Activated naive CD4-positive, alpha-beta T cell treated with anti-CD3 and anti-CD28 coated beads, Interleukin-2, amount 50 U/mL, for 24 hours (primary cell): ENCODE results near the gene AK2.
A peak's percentile ranks its signal among the peaks of the same experiment; 100 is the strongest.
"Not testable (repeated sequence)": the region's sequence is repeated elsewhere in the genome, so short reads cannot be mapped to it uniquely, and the experiment has no call there.

Experiments
- H3K27ac Mint-ChIP-seq: one replicate; pipeline ENCODE4 v1.8.0; 2021; ENCODE audit warnings: mild to moderate bottlenecking, mixed read lengths
- H3K27me3 Mint-ChIP-seq: one replicate; pipeline ENCODE4 v1.8.0; 2021; ENCODE audit warnings: mixed read lengths
- H3K36me3 Mint-ChIP-seq: one replicate; pipeline ENCODE4 v1.8.0; 2021; ENCODE audit warnings: mixed read lengths
- H3K4me1 Mint-ChIP-seq: one replicate; pipeline ENCODE4 v1.8.0; 2021; ENCODE audit warnings: mixed read lengths
- H3K4me3 Mint-ChIP-seq: one replicate; pipeline ENCODE4 v1.8.0; 2021; ENCODE audit warnings: mild to moderate bottlenecking, mixed read lengths
- H3K9me3 Mint-ChIP-seq: one replicate; pipeline ENCODE4 v1.8.0; 2021; ENCODE audit warnings: mixed read lengths

The AK2 gene

GRCh38 chr1:33036526-33037503, at the start of gene AK2:
Gene AK2 (minus strand): TSS chr1:33036883. CDS start chr1:33036828, 55 bp downstream.
- H3K4me1 Mint-ChIP-seq: peaks cover 41% of the 10 kb centered on the region
- no peaks in the 10 kb centered on the region for H3K9me3 Mint-ChIP-seq

GRCh38 chr1:33086384-33086850, 49.7 kb upstream of the AK2 start:
- Mint-ChIP-seq H3K36me3 (no peaks in the 10 kb centered on the region), H3K4me3 (no peak overlapping the region), H3K27ac (no peak overlapping the region)

More at GRCh38 chr1:33036526-33037503, at the start of gene AK2:
- H3K27me3 Mint-ChIP-seq: no peaks in the 10 kb centered on the region
- peak within 1 kb of the TSS; percentile 97 for H3K27ac Mint-ChIP-seq
- peaks cover 12% of the 10 kb centered on the region for H3K36me3 Mint-ChIP-seq
- peak within 1 kb of the TSS; percentile 96 for H3K4me3 Mint-ChIP-seq

GRCh38 chr1:33085332-33085731, 48.6 kb upstream of the AK2 start:
- H3K9me3 Mint-ChIP-seq: no peaks in the 10 kb centered on the region
- peaks cover 39% of the 10 kb centered on the region for H3K4me1 Mint-ChIP-seq
- H3K27me3 Mint-ChIP-seq: no peaks in the 10 kb centered on the region
- H3K36me3 Mint-ChIP-seq: no peaks in the 10 kb centered on the region
- no peak overlapping the region for H3K4me3 Mint-ChIP-seq
- H3K27ac Mint-ChIP-seq: no peak overlapping the region

More at GRCh38 chr1:33086384-33086850, 49.7 kb upstream of the AK2 start:
- peaks cover 33% of the 10 kb centered on the region for H3K4me1 Mint-ChIP-seq
- H3K27me3 Mint-ChIP-seq: no peaks in the 10 kb centered on the region
- no peaks in the 10 kb centered on the region for H3K9me3 Mint-ChIP-seq

- H3K27ac Mint-ChIP-seq: no peak overlapping the region
- H3K9me3 Mint-ChIP-seq: no peaks in the 10 kb centered on the region
- H3K27me3 Mint-ChIP-seq: no peaks in the 10 kb centered on the region
- no peaks in the 10 kb centered on the region for H3K36me3 Mint-ChIP-seq
- peak overlapping the region; percentile 56 for H3K4me3 Mint-ChIP-seq
- H3K4me1 Mint-ChIP-seq: peaks cover 30% of the 10 kb centered on the region
These were observed 46.0 kb upstream of the AK2 start for GRCh38 chr1:33082575-33083108.

- Mint-ChIP-seq H3K36me3 (no peaks in the 10 kb centered on the region), H3K27ac (no peak overlapping the region), H3K4me3 (peak overlapping the region; percentile 94), H3K4me1 (peaks cover 25% of the 10 kb centered on the region), H3K9me3 (no peaks in the 10 kb centered on the region), H3K27me3 (no peaks in the 10 kb centered on the region)
These were observed 45.0 kb upstream of the AK2 start for GRCh38 chr1:33081554-33082305.

GRCh38 chr1:33080885-33081553, 44.3 kb upstream of the AK2 start, which contains the start of gene AZIN2:
Gene AZIN2 (plus strand): TSS chr1:33081153. CDS start chr1:33082250, 1,097 bp downstream.
- Mint-ChIP-seq H3K9me3 (no peaks in the 10 kb centered on the region), H3K27ac (peak within 1 kb of the TSS; percentile 92)

GRCh38 chr1:33080373-33080772, 43.7 kb upstream of the AK2 start:
- peak overlapping the region; percentile 94 for H3K4me3 Mint-ChIP-seq
- no peaks in the 10 kb centered on the region for H3K27me3 Mint-ChIP-seq
- H3K9me3 Mint-ChIP-seq: no peaks in the 10 kb centered on the region
- H3K36me3 Mint-ChIP-seq: no peaks in the 10 kb centered on the region
- H3K27ac Mint-ChIP-seq: peak overlapping the region; percentile 92
- H3K4me1 Mint-ChIP-seq: peaks cover 23% of the 10 kb centered on the region

More at GRCh38 chr1:33080885-33081553, 44.3 kb upstream of the AK2 start, which contains the start of gene AZIN2:
- Mint-ChIP-seq H3K36me3 (no peaks in the 10 kb centered on the region), H3K4me3 (peak within 1 kb of the TSS; percentile 94), H3K4me1 (peaks cover 23% of the 10 kb centered on the region), H3K27me3 (no peaks in the 10 kb centered on the region)

- peaks cover 23% of the 10 kb centered on the region for H3K4me1 Mint-ChIP-seq
- H3K27me3 Mint-ChIP-seq: no peaks in the 10 kb centered on the region
- no peaks in the 10 kb centered on the region for H3K9me3 Mint-ChIP-seq
These were observed 41.4 kb upstream of the AK2 start for GRCh38 chr1:33078030-33078591.

GRCh38 chr1:33074193-33074945, 37.7 kb upstream of the AK2 start:
- no peak overlapping the region for H3K4me3 Mint-ChIP-seq
- no peaks in the 10 kb centered on the region for H3K9me3 Mint-ChIP-seq
- H3K4me1 Mint-ChIP-seq: no peaks in the 10 kb centered on the region
- H3K27me3 Mint-ChIP-seq: peaks cover 2% of the 10 kb centered on the region
- no peaks in the 10 kb centered on the region for H3K36me3 Mint-ChIP-seq
- H3K27ac Mint-ChIP-seq: no peak overlapping the region

More at GRCh38 chr1:33078030-33078591, 41.4 kb upstream of the AK2 start:
- H3K27ac Mint-ChIP-seq: no peak overlapping the region
- no peak overlapping the region for H3K4me3 Mint-ChIP-seq
- H3K36me3 Mint-ChIP-seq: no peaks in the 10 kb centered on the region

GRCh38 chr1:33072707-33073106, 36.0 kb upstream of the AK2 start:
- Mint-ChIP-seq H3K4me3 (no peak overlapping the region), H3K36me3 (peaks cover under 1% of the 10 kb centered on the region), H3K27me3 (peaks cover 2% of the 10 kb centered on the region), H3K27ac (no peak overlapping the region), H3K4me1 (no peaks in the 10 kb centered on the region), H3K9me3 (peaks cover 2% of the 10 kb centered on the region)

- Mint-ChIP-seq H3K9me3 (peaks cover 22% of the 10 kb centered on the region), H3K36me3 (peaks cover 7% of the 10 kb centered on the region), H3K4me3 (no peak overlapping the region), H3K4me1 (no peaks in the 10 kb centered on the region), H3K27me3 (peaks cover 6% of the 10 kb centered on the region), H3K27ac (no peak overlapping the region)
These were observed 33.9 kb upstream of the AK2 start for GRCh38 chr1:33070628-33071027.

GRCh38 chr1:33068108-33068507, 31.4 kb upstream of the AK2 start:
- not testable (repeated sequence) for H3K27me3 Mint-ChIP-seq, H3K4me1 Mint-ChIP-seq, H3K27ac Mint-ChIP-seq, H3K4me3 Mint-ChIP-seq
- H3K9me3 Mint-ChIP-seq: peaks cover 33% of the 10 kb centered on the region
- H3K36me3 Mint-ChIP-seq: peaks cover 22% of the 10 kb centered on the region

GRCh38 chr1:33066477-33066876, 29.8 kb upstream of the AK2 start:
- not testable (repeated sequence) for H3K4me3 Mint-ChIP-seq, H3K4me1 Mint-ChIP-seq, H3K27me3 Mint-ChIP-seq, H3K27ac Mint-ChIP-seq
- peaks cover 33% of the 10 kb centered on the region for H3K9me3 Mint-ChIP-seq
- peaks cover 26% of the 10 kb centered on the region for H3K36me3 Mint-ChIP-seq

- peak overlapping the region; percentile 80 for H3K27ac Mint-ChIP-seq
- peaks cover 26% of the 10 kb centered on the region for H3K36me3 Mint-ChIP-seq
- H3K27me3 Mint-ChIP-seq: peaks cover 6% of the 10 kb centered on the region
- no peak overlapping the region for H3K4me3 Mint-ChIP-seq
- no peaks in the 10 kb centered on the region for H3K4me1 Mint-ChIP-seq
- H3K9me3 Mint-ChIP-seq: peaks cover 33% of the 10 kb centered on the region
These were observed 28.6 kb upstream of the AK2 start for GRCh38 chr1:33065301-33065700.
